Karpas-422 (cell line): Measurements from ENCODE around the gene ADCYAP1R1. TPM values are rescaled to one million over a fixed set of nuclear protein-coding genes. Genes with fewer than 3 reads are reported as not detected.
A peak's percentile ranks its signal among the peaks of the same experiment; 100 is the strongest.

ENCODE experiments used
- DNase-seq: peaks from one replicate; pipeline ENCODE4 v3.0.0-alpha.2; 2015
- H2AFZ ChIP-seq: fragments of 200-600 bp; sonication (generic); 2 replicates; pipeline ENCODE4 v1.6.1; 2014; ENCODE audit warnings: antibody characterized with exemption, low read length, mixed read lengths
- H3K27ac ChIP-seq: fragments of 200-600 bp; sonication (generic); 2 replicates; pipeline ENCODE4 v1.5.1; 2014; ENCODE audit warnings: mild to moderate bottlenecking, low read length, moderate library complexity
- H3K27me3 ChIP-seq: fragments of 200-600 bp; sonication (generic); 2 replicates; pipeline ENCODE4 v1.6.1; 2014; ENCODE audit warnings: low read length, mixed read lengths
- H3K36me3 ChIP-seq: fragments of 200-600 bp; sonication (generic); 2 replicates; pipeline ENCODE4 v1.6.1; 2014; ENCODE audit warnings: low read length, mixed read lengths; ENCODE audit not compliant: insufficient read depth
- H3K4me1 ChIP-seq: fragments of 200-600 bp; sonication (generic); 2 replicates; pipeline ENCODE4 v1.6.1; 2014; ENCODE audit warnings: mild to moderate bottlenecking, low read length, mixed read lengths
- H3K4me2 ChIP-seq: fragments of 200-600 bp; sonication (generic); 2 replicates; pipeline ENCODE4 v1.6.1; 2014; ENCODE audit warnings: low read length, low read depth, mild to moderate bottlenecking; ENCODE audit not compliant: poor library complexity, severe bottlenecking
- H3K4me3 ChIP-seq: fragments of 200-600 bp; sonication (generic); 2 replicates; pipeline ENCODE4 v1.5.1; 2014; ENCODE audit warnings: mild to moderate bottlenecking, antibody characterized with exemption, low read length, mixed read lengths
- H3K79me2 ChIP-seq: fragments of 200-600 bp; sonication (generic); 2 replicates; pipeline ENCODE4 v1.6.1; 2014; ENCODE audit warnings: mild to moderate bottlenecking, low read length, mixed read lengths
- H3K9ac ChIP-seq: fragments of 200-600 bp; sonication (generic); 2 replicates; pipeline ENCODE4 v1.6.0; 2014; ENCODE audit warnings: low read length
- H3K9me2 ChIP-seq: fragments of 200-600 bp; sonication (generic), shearing (Covaris generic); replicated peaks from 2 replicates; pipeline ENCODE4 v1.6.0; 2014; ENCODE audit warnings: mild to moderate bottlenecking, low read length, moderate library complexity; ENCODE audit not compliant: insufficient read depth
- H3K9me3 ChIP-seq: fragments of 300-700, 200-600 bp; sonication (generic); 2 replicates; pipeline ENCODE4 v1.6.1; 2014; ENCODE audit warnings: low read length, mixed read lengths
- H4K20me1 ChIP-seq: fragments of 200-600 bp; sonication (generic); 2 replicates; pipeline ENCODE4 v1.6.1; 2014; ENCODE audit warnings: mild to moderate bottlenecking, antibody characterized with exemption, low read length, low read depth; ENCODE audit not compliant: insufficient read depth
- total RNA-seq: library from RNA; depleted of rRNA; stranded (reverse); fragments of >200 nt; shearing (Covaris generic); gene quantifications from 2 replicates; pipeline ENCODE4 v1.2.3, GENCODE V29; 2014; ENCODE audit warnings: low replicate concordance

The ADCYAP1R1 gene
- total RNA-seq, 1 experiment from 2014 or later, result 0.52 TPM

DNA sequence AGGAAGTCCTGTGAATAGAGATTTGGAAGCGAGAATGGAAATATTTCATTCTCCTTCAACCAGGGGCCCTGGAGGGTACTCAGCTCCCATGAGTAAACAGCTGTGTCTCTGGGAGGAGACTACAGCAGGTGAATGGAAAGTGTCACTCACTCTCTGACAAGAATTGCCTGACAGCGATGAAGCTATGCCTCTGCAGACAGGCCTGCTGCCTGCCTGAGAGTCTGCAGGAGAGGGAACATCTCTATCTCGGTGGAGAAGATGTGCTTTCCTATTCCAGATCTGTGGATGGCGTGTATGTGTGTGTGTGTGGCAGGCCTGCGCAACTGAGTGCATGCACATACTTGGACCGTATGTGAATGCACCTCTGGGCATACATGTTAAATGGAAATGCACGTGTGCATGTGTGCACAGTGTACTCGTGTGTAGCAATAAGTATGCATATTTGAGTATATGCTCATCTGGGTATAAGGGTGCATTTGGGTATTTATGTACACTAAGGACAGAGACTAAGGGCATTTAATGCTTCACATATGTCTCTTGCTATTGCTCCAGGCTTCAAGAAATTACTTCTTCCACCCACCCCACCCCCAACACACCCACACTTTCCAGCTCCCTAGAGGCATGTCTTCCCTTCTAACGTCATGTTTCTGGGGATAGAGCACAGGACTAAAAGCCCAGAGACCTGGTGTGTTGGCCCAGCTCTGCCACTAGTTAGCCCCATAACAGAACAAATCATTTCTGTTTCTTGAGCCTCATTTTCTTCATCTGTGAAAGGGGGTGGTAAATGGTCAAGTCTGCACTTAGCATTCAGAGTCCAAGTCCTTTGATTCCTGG, 4.6 kb upstream of the ADCYAP1R1 start:
- H3K79me2 ChIP-seq, result no peaks in the 10 kb centered on the region
- peaks cover 80% of the 10 kb centered on the region for H3K4me1 ChIP-seq
- no peaks in the 10 kb centered on the region for H3K9me2 ChIP-seq
- peak; percentile 84 for DNase-seq
- H3K9me3 ChIP-seq, result no peaks in the 10 kb centered on the region
- H3K9ac ChIP-seq, result peak overlapping the region; percentile 69
- no peaks in the 10 kb centered on the region for H4K20me1 ChIP-seq
- peak overlapping the region; percentile 61 for H3K4me3 ChIP-seq
- no peaks in the 10 kb centered on the region for H3K36me3 ChIP-seq
- H3K4me2 ChIP-seq, result peak overlapping the region; percentile 91
- peak overlapping the region; percentile 95 for H3K27ac ChIP-seq
- H3K27me3 ChIP-seq, result no peaks in the 10 kb centered on the region
- no peak overlapping the region for H2AFZ ChIP-seq

DNA sequence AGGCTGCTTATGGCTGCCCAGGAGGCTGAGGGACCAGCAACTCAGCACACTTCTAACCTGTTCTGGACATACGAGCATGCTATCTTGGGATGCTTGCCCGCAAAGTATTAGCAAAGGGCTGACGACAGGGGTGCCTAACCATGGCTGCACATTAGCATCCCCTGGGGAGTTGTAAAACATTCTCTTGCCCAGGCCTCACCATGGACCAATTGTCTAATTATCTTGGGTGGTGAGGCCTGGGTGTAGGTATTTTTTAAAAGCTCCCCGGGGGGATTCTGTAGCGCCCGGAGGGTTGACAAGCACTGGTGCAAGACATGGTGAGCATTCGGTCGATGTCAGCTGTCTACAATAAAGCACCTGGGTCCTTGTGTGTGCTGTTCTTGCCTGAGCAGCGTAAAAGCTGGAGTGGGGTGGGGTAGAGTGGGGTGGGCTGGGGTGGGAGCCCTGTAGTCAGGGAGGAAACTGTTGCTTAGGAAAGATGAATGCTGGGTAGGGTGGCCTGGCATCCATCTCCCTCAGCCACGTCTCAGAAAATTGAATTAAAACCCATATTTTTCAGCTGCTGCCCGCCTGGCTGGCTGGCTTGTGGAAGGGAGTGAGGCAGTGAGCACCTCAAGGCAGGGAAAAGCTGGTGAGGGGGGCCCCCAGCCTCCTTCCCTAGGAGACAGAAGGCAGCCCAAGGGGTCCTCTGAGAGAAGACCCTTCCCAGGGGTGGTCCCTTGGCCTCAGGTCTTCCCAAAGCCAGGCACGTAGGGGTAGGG, 2.9 kb upstream of the ADCYAP1R1 start:
- H3K9ac ChIP-seq, result peak overlapping the region; percentile 75
- H3K9me2 ChIP-seq, result no peaks in the 10 kb centered on the region
- H2AFZ ChIP-seq, result no peak overlapping the region
- H3K4me3 ChIP-seq, result peak overlapping the region; percentile 61
- peak; percentile 99 for DNase-seq
- H4K20me1 ChIP-seq, result no peaks in the 10 kb centered on the region
- H3K27me3 ChIP-seq, result no peaks in the 10 kb centered on the region
- peak overlapping the region; percentile 96 for H3K27ac ChIP-seq
- H3K36me3 ChIP-seq, result no peaks in the 10 kb centered on the region
- no peaks in the 10 kb centered on the region for H3K79me2 ChIP-seq
- peaks cover 80% of the 10 kb centered on the region for H3K4me1 ChIP-seq
- H3K9me3 ChIP-seq, result no peaks in the 10 kb centered on the region
- H3K4me2 ChIP-seq, result peak overlapping the region; percentile 91

DNA sequence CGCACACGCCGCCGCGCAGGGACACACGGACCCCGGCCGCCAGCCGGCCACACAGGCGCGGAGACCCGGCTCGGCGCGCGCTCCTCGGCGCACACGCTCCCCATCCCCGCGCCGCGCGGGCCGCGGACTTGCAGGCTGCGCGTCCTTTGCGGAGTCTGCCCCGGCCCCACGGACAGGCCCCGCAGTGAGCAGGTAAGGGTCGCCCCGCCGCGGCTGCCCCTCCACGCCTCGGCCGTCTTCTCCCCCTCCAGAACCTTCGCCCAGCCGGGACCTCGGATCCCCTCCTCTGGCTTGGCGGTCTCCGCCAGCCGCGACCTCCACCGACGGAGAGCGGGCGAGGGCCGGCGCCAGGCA, 356 bp downstream of the ADCYAP1R1 start:
- Histone ChIP-seq H2AFZ (no peak overlapping the region), H3K4me1 (peaks cover 85% of the 10 kb centered on the region), H3K9me3 (no peaks in the 10 kb centered on the region), H3K27ac (no peak overlapping the region), H3K36me3 (no peaks in the 10 kb centered on the region), H3K27me3 (no peaks in the 10 kb centered on the region), H3K9ac (no peak overlapping the region), H3K9me2 (no peaks in the 10 kb centered on the region), H3K79me2 (no peaks in the 10 kb centered on the region), H4K20me1 (no peaks in the 10 kb centered on the region), H3K4me2 (no peak overlapping the region), H3K4me3 (no peak overlapping the region)
- no peak for DNase-seq

- Histone ChIP-seq H3K4me3 (no peak overlapping the region), H3K4me1 (peaks cover 85% of the 10 kb centered on the region), H3K27ac (no peak overlapping the region), H3K36me3 (no peaks in the 10 kb centered on the region), H3K9ac (no peak overlapping the region), H3K79me2 (no peaks in the 10 kb centered on the region), H3K9me2 (no peaks in the 10 kb centered on the region), H3K4me2 (no peak overlapping the region), H2AFZ (no peak overlapping the region), H4K20me1 (no peaks in the 10 kb centered on the region), H3K9me3 (no peaks in the 10 kb centered on the region), H3K27me3 (no peaks in the 10 kb centered on the region)
- DNase-seq, result no peak
Observed at GRCh38 chr7:31052841-31053601, 913 bp downstream of the ADCYAP1R1 start.

DNA sequence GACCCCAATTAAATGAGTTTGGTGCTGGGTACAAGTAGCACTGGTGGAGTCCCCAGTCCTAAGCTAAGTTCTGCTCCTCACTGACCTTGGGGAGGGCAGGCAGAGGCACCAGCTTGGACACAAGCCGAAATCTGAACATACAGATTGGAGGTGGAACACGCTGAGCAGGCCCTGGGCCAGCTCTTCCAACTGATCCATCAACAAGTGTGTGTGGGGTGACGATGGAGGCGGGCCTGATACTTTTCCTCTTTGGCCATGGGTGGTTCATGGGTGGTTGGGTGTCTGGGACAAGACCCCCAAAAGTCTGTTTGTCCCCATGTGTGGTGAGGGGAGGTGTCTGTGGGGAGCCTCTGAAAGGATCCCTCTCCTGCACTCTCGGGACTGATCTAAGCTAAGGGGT, 1.9 kb downstream of the ADCYAP1R1 start:
- no peaks in the 10 kb centered on the region for H3K36me3 ChIP-seq
- no peak overlapping the region for H2AFZ ChIP-seq
- no peaks in the 10 kb centered on the region for H3K9me3 ChIP-seq
- H3K4me1 ChIP-seq, result peaks cover 85% of the 10 kb centered on the region
- peak overlapping the region; percentile 1; the same call in 1 of the 2 replicates for H3K9ac ChIP-seq
- no peaks in the 10 kb centered on the region for H3K79me2 ChIP-seq
- no peaks in the 10 kb centered on the region for H3K27me3 ChIP-seq
- no peaks in the 10 kb centered on the region for H3K9me2 ChIP-seq
- H3K4me2 ChIP-seq, result peak overlapping the region; percentile 8
- H3K4me3 ChIP-seq, result no peak overlapping the region
- H3K27ac ChIP-seq, result peak overlapping the region; percentile 61; the same call in 1 of the 2 replicates
- DNase-seq, result no peak
- H4K20me1 ChIP-seq, result no peaks in the 10 kb centered on the region

DNA sequence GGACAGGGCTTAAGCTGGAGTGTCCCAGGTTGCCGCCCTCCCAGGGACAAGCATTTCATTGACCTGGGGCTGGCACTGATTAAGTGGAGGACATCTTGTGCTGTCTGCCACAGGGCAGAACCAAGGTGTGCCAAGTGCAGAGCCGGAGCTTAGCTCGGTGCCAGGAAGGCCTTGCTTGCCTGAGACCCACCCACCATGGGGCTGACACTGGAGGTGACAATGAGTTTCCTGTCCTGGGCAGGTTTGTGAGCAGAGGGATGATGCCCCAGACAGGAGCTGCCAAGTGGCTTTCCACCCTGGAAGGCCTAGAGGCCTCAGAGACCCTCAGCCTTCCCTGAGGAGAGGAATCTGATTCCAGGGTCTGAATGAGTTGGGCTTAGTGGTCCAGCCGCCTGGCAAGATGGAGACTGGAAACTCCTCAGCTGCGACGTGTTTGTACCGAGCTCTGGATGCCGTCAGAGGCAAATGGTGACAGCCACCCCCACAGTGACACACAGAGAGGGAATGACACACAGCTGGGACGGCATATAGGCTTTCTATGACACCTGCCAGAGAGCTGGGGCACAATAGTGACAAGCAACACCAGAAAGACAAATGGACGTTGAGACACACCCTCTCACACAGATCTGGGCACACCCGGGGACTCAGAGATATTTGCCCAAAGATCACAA, 2.6 kb downstream of the ADCYAP1R1 start:
- no peaks in the 10 kb centered on the region for H3K9me2 ChIP-seq
- H3K79me2 ChIP-seq, result no peaks in the 10 kb centered on the region
- H3K4me1 ChIP-seq, result peaks cover 86% of the 10 kb centered on the region

DNA sequence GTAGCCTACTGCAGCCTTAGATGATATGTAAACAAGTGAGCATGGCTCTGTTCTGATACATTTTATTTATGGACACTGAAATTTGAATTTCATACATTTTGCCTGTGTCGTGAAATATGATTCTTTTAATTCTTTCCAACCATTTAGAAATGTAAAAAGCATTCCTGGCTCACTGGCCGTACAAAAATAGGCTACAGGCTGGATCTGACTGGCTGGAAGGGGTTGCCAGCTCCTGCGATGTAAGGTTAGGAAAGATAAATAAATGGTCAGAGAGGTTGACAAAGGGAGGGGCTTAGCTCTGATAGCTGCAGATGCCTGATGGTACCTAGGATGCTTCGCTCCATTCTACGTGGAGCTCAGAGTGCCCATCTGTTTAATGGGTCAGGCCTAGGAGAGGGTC, 3.4 kb downstream of the ADCYAP1R1 start:
- Histone ChIP-seq H2AFZ (no peak overlapping the region), H3K36me3 (no peaks in the 10 kb centered on the region), H3K4me1 (peaks cover 86% of the 10 kb centered on the region), H3K9me2 (no peaks in the 10 kb centered on the region), H3K4me3 (no peak overlapping the region), H3K9ac (peak overlapping the region; percentile 10; the same call in 1 of the 2 replicates), H3K79me2 (no peaks in the 10 kb centered on the region), H3K27me3 (no peaks in the 10 kb centered on the region), H3K9me3 (no peaks in the 10 kb centered on the region), H4K20me1 (no peaks in the 10 kb centered on the region), H3K4me2 (peak overlapping the region; percentile 8), H3K27ac (peak overlapping the region; percentile 28; the same call in 1 of the 2 replicates)
- no peak for DNase-seq

More for the DNA sequence above, 2.6 kb downstream of the ADCYAP1R1 start:
- peak overlapping the region; percentile 37; the same call in 1 of the 2 replicates for H3K9ac ChIP-seq
- no peaks in the 10 kb centered on the region for H3K9me3 ChIP-seq
- H4K20me1 ChIP-seq, result no peaks in the 10 kb centered on the region
- H3K4me2 ChIP-seq, result peak overlapping the region; percentile 8
- H3K27me3 ChIP-seq, result no peaks in the 10 kb centered on the region
- H3K27ac ChIP-seq, result peak overlapping the region; percentile 61; the same call in 1 of the 2 replicates
- H3K4me3 ChIP-seq, result no peak overlapping the region
- no peaks in the 10 kb centered on the region for H3K36me3 ChIP-seq
- DNase-seq, result no peak
- H2AFZ ChIP-seq, result 0 out of 2 replicates have a peak overlapping the region, but pooled peaks have one; percentile 32
